OCI-LY3 (cell line): Measurements from ENCODE around the gene TBL1XR1.

Experiments
- H2AFZ ChIP-seq: fragments of 200-600, 300-600 bp; shearing (Covaris generic); 2 replicates; pipeline ENCODE4 v1.6.0; 2014; ENCODE audit warnings: antibody characterized with exemption, low read depth, low read length
- H3K27ac ChIP-seq: fragments of 200-600, 300-600 bp; sonication (generic); 2 replicates; pipeline ENCODE4 v1.5.1; 2014; ENCODE audit warnings: mild to moderate bottlenecking, low read length, moderate library complexity, mixed read lengths
- H3K27me3 ChIP-seq: fragments of 200-600, 300-600 bp; sonication (generic); 2 replicates; pipeline ENCODE4 v1.6.1; 2014; ENCODE audit warnings: low read depth, low read length, mixed read lengths
- H3K36me3 ChIP-seq: fragments of 200-600, 300-600 bp; sonication (generic); replicated peaks from 2 replicates; pipeline ENCODE3; 2014; ENCODE audit warnings: low read depth, low read length, mixed read lengths
- H3K4me1 ChIP-seq: fragments of 300-600, 200-600 bp; sonication (generic); 2 replicates; pipeline ENCODE4 v1.6.1; 2014; ENCODE audit warnings: low read length, mixed read lengths
- H3K4me2 ChIP-seq: fragments of 200-600, 300-600 bp; sonication (generic); 2 replicates; pipeline ENCODE4 v1.6.1; 2014; ENCODE audit warnings: low read length, mixed read lengths
- H3K4me3 ChIP-seq: fragments of 300-600, 200-600 bp; sonication (generic); 2 replicates; pipeline ENCODE4 v1.5.1; 2014; ENCODE audit warnings: antibody characterized with exemption, mild to moderate bottlenecking, low read length, moderate library complexity
- H3K79me2 ChIP-seq: fragments of 300-600, 200-600 bp; shearing (Covaris generic); 2 replicates; pipeline ENCODE4 v1.6.1; 2014; ENCODE audit warnings: mild to moderate bottlenecking, low read length, mixed read lengths
- H3K9ac ChIP-seq: fragments of 300-600, 200-600 bp; shearing (Covaris generic); 2 replicates; pipeline ENCODE4 v1.6.0; 2014; ENCODE audit warnings: mild to moderate bottlenecking, low read length, moderate library complexity
- H3K9me3 ChIP-seq: fragments of 200-600, 300-600 bp; shearing (Covaris generic); 2 replicates; pipeline ENCODE4 v1.6.1; 2014; ENCODE audit warnings: low read length, mixed read lengths; ENCODE audit not compliant: insufficient read depth
- H4K20me1 ChIP-seq: fragments of 200-600, 300-600 bp; sonication (generic); 2 replicates; pipeline ENCODE4 v1.6.1; 2016; ENCODE audit warnings: low read length, mixed read lengths; ENCODE audit not compliant: insufficient read depth
- EZH2phosphoT487 ChIP-seq: fragments of 200-600 bp; shearing (Covaris generic); IDR thresholded peaks from 2 replicates; pipeline ENCODE4 v1.6.1; 2018; ENCODE audit warnings: antibody characterized with exemption, mixed run types, low read depth
- TF ChIP-seq, protein P1 (sequence below): fragments of 200-600, 300-600 bp; sonication (generic); IDR thresholded peaks from 2 replicates; pipeline ENCODE4 v1.5.1; 2014; ENCODE audit warnings: antibody characterized with exemption, low read length, low read depth

The TBL1XR1 gene

DNA sequence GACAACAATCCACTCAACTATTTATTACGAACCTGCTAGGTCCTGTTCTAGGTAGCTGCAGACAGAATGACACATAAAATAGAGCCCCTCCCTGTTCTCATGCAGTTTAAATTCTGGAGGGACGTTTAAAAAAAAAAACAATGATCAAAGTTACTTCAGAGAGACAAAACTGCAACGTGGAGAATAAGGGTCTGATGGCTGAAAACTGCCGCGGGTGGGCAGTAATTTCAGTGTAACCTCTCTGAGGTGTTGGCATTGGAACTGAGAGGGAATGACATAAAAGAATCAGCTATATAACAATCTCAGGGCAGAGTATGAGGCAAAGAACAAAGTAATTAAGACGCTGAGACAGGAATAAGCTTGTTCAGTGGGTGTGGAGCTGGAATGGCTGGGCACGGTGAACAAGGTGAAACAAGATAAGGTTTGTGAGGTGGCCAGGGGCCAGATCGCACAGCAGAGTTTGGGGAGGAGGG lies 19.5 kb downstream of the TBL1XR1 start:
- Histone ChIP-seq H3K36me3 (peaks cover 20% of the 10 kb centered on the region), H3K4me2 (no peak overlapping the region), H3K9ac (no peak overlapping the region), H3K4me1 (peaks cover 9% of the 10 kb centered on the region), H3K27me3 (no peaks in the 10 kb centered on the region), H2AFZ (no peak overlapping the region), H3K27ac (no peak overlapping the region), H3K79me2 (peaks cover 100% of the 10 kb centered on the region), H4K20me1 (peaks cover 97% of the 10 kb centered on the region), H3K4me3 (no peak overlapping the region), H3K9me3 (no peaks in the 10 kb centered on the region)
- TF ChIP-seq, protein P1, sequence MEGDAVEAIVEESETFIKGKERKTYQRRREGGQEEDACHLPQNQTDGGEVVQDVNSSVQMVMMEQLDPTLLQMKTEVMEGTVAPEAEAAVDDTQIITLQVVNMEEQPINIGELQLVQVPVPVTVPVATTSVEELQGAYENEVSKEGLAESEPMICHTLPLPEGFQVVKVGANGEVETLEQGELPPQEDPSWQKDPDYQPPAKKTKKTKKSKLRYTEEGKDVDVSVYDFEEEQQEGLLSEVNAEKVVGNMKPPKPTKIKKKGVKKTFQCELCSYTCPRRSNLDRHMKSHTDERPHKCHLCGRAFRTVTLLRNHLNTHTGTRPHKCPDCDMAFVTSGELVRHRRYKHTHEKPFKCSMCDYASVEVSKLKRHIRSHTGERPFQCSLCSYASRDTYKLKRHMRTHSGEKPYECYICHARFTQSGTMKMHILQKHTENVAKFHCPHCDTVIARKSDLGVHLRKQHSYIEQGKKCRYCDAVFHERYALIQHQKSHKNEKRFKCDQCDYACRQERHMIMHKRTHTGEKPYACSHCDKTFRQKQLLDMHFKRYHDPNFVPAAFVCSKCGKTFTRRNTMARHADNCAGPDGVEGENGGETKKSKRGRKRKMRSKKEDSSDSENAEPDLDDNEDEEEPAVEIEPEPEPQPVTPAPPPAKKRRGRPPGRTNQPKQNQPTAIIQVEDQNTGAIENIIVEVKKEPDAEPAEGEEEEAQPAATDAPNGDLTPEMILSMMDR = no peak
- TF ChIP-seq EZH2phosphoT487 = no peak

DNA sequence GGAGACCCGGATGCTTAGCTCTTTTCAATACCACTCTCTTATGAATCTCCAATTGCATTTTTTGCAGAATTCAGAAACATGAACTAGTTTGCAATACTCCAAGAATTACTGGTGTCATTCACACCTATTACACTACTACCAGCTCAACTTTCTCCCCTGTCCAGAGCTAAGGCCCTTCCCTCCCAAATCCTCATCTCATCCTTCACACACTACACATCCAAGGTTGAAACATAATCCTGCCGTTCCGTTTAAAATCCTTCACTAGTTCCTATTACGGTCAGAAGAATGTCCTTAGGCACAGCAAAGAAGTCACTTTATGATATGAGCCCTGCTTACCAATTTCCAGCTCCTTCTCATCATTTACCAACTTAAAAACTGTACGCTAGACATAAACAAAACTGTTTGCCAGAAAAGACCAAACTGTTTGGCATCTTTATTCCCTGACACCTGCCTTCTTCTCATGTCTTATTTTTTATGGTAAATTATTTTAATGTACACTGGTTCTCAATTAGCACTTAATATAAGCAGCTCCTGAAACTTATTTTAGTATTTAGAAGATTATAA lies 22.6 kb downstream of the TBL1XR1 start:
- Histone ChIP-seq H2AFZ (no peak overlapping the region), H3K9me3 (no peaks in the 10 kb centered on the region), H3K4me1 (peaks cover 5% of the 10 kb centered on the region; the same call in 1 of the 2 replicates), H3K79me2 (peaks cover 100% of the 10 kb centered on the region), H3K4me2 (no peak overlapping the region), H3K36me3 (peaks cover 27% of the 10 kb centered on the region), H4K20me1 (peaks cover 95% of the 10 kb centered on the region), H3K27ac (no peak overlapping the region), H3K9ac (no peak overlapping the region), H3K27me3 (no peaks in the 10 kb centered on the region), H3K4me3 (no peak overlapping the region)
- TF ChIP-seq, protein P1 = no peak
- no peak for TF ChIP-seq EZH2phosphoT487

DNA sequence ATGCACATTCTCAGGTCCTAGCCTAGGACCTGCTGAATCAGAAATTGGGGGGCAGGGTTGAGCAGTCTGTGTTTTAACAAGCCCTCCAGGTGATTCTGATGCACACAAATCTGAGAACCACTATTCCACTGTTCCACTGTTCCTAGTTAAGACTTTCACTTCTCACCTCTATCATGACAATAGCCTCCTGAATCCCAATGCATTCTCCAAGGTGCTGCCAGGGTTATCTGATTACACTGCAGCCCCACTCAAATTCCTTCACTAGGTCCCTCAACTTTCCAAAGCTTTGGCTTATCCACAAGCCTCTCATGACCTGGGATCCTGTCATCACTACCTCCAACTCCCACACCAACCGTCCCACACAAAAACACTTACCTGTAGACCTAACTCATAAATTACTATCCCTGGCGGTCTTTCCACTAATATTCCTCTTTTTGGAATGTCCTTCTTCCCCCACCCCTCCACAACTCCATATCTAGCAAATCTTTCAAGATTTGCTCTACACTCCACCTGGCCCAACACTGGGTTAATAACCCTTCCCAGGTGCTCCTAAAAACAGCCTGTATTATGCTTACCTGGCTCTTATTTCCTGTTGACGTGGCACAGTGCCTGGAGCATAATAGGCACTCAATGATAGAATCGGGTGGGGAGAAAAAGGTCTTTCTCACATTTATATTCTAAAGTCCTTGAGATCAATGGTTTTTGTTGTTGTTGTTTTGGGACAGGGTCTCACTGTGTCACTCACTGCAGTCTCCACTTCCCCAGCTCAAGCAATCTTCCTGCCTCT lies 27.2 kb downstream of the TBL1XR1 start:
- Histone ChIP-seq H2AFZ (no peak overlapping the region), H3K9ac (no peak overlapping the region), H3K36me3 (peaks cover 40% of the 10 kb centered on the region), H3K4me2 (no peak overlapping the region), H3K79me2 (peaks cover 100% of the 10 kb centered on the region), H3K27me3 (no peaks in the 10 kb centered on the region), H4K20me1 (peaks cover 97% of the 10 kb centered on the region), H3K27ac (no peak overlapping the region), H3K9me3 (no peaks in the 10 kb centered on the region), H3K4me3 (no peak overlapping the region), H3K4me1 (peaks cover 5% of the 10 kb centered on the region; the same call in 1 of the 2 replicates)
- TF ChIP-seq EZH2phosphoT487 = no peak

DNA sequence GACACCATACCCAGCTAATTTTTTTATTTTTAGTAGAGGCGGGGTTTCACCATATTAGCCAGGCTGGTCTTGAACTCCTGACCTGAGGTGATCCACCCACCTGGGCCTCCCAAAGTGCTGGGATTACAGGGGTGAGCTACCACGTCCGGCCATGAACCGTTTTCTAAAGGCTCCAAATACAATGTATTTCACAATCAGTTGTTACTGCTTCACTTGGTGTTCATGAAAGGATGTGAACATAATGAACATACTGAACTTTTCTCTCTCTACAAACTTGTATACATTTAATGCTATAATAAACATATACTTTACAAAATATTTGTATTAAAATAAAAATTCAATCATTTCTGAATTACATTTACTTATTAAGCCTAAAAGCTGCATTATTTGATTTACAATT lies 28.9 kb downstream of the TBL1XR1 start:
- Histone ChIP-seq H3K4me3 (no peak overlapping the region), H3K27ac (no peak overlapping the region), H3K9ac (no peak overlapping the region), H3K79me2 (peaks cover 100% of the 10 kb centered on the region), H3K4me2 (no peak overlapping the region), H3K36me3 (peaks cover 41% of the 10 kb centered on the region), H2AFZ (no peak overlapping the region), H4K20me1 (peaks cover 97% of the 10 kb centered on the region), H3K4me1 (peaks cover 5% of the 10 kb centered on the region; the same call in 1 of the 2 replicates), H3K9me3 (no peaks in the 10 kb centered on the region), H3K27me3 (no peaks in the 10 kb centered on the region)
- TF ChIP-seq EZH2phosphoT487 = no peak
- TF ChIP-seq, protein P1 = no peak
